T-helper 17 cell (primary cell): ENCODE measurements around the gene TMEM101. TPM values are rescaled to one million over a fixed set of nuclear protein-coding genes. Genes with fewer than 3 reads are reported as not detected.

ENCODE experiments used
- ATAC-seq: fragments of 150-1000 bp; cut with Tn5 transposase; 2 replicates; pipeline ENCODE4 v1.10.0; 2021; ENCODE audit warnings: mild to moderate bottlenecking, moderate library complexity
- DNase-seq, 3 donors: peaks; one replicate each; pipeline versions ENCODE4 v3.0.0 to v3.0.0-alpha.2; 2020 to 2021
- H3K9me3 ChIP-seq: one replicate; pipeline ENCODE4 v1.7.0; 2013; ENCODE audit warnings: low read length, mild to moderate bottlenecking; ENCODE audit not compliant: control insufficient read depth, poor library complexity, severe bottlenecking
- H3K27ac Mint-ChIP-seq: one replicate; pipeline ENCODE4 v1.8.0; 2022; ENCODE audit warnings: mild to moderate bottlenecking, moderate library complexity, mixed read lengths
- H3K27me3 Mint-ChIP-seq: one replicate; pipeline ENCODE4 v1.8.0; 2022; ENCODE audit warnings: mixed read lengths
- H3K36me3 Mint-ChIP-seq: one replicate; pipeline ENCODE4 v1.8.0; 2022; ENCODE audit warnings: low read depth, mixed read lengths
- H3K4me1 Mint-ChIP-seq: one replicate; pipeline ENCODE4 v1.8.0; 2022; ENCODE audit warnings: mild to moderate bottlenecking, mixed read lengths
- H3K4me3 Mint-ChIP-seq: one replicate; pipeline ENCODE4 v1.8.0; 2022; ENCODE audit warnings: mild to moderate bottlenecking, moderate library complexity, mixed read lengths
- total RNA-seq, 4 donors: library from RNA in 2 of 4; stranded (reverse) in 2 of 4; gene quantifications; one replicate each; pipeline ENCODE4 v1.2.3 and lab custom pipeline; 2022 to 2026

TMEM101 gene
- total RNA-seq, 2 donors from 2014 or later, result 10.5 to 11.8 TPM

DNA sequence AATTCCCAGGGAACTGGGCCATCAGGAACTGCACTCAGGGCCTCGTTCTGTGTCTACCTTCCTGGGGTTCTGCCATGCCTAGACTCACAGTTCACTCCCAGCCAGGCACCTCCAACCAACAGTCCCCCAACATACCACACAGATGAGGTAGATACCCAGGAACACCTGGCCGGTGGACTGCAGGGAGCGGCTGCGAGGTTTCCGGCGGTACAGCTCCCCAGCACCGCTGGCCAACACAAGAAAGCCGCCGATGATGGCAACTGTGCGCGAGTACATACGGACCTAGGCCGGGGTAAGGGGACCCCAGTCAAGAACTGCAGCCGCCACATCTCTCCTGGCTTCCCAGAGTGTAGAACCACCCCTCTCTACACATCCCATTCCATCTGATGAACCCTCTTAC is 1.9 kb downstream of the TMEM101 start:
- Mint-ChIP-seq H3K36me3 (peaks cover 8% of the 10 kb centered on the region), H3K27ac (peak overlapping the region; percentile 56), H3K4me1 (peaks cover 14% of the 10 kb centered on the region), H3K27me3 (no peaks in the 10 kb centered on the region), H3K4me3 (peak overlapping the region; percentile 15)
- H3K9me3 ChIP-seq, result no peaks in the 10 kb centered on the region
- DNase-seq (no peak), ATAC-seq (no peak)

DNA sequence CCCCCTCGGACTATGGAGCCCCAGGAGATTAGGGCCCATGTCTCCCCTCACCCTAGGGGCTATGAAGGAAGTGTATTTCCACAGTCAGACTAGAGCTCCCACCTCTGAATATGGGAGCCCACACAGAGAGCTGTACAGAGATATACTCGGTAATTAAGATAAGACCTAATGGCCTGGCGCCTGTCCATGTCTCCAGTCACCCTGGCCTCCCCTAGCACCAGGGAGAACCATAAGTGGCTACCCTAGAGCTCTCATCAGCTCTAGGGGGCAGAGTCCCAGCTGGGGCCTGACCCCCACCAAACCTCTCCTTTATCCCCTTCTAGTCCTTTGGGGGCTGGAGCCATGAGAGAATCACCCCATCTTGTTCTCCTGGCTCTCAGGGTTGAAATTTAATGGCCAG is 2.4 kb downstream of the TMEM101 start:
- H3K4me3 Mint-ChIP-seq, result no peak overlapping the region
- no peak for ATAC-seq

DNA sequence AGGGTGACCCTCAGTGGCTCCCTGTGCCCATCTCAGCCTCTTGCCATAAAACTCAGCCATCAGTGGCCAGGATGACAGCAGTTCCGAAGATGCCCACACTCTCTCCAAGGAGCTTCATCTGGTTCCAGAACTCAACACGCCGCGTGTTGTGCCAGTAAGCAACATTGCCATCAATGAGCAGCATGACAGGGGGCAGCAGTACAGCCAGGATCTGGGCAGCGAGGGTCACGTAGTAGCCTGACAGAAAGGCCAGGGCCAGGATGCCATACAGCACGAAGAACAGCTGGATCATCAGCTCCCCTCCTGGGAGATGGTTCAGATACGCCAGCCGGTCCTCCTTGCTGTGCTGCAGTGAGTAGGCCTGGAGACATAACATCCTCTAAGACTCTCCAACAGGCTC is 2.9 kb downstream of the TMEM101 start:
- no peak for DNase-seq
- H3K4me1 Mint-ChIP-seq, result peaks cover 18% of the 10 kb centered on the region
- H3K4me3 Mint-ChIP-seq, result no peak overlapping the region
- no peak for ATAC-seq
- no peaks in the 10 kb centered on the region for H3K9me3 ChIP-seq
- H3K27me3 Mint-ChIP-seq, result no peaks in the 10 kb centered on the region
- H3K27ac Mint-ChIP-seq, result no peak overlapping the region
- H3K36me3 Mint-ChIP-seq, result peaks cover 8% of the 10 kb centered on the region

More for the DNA sequence above, 2.4 kb downstream of the TMEM101 start:
- H3K9me3 ChIP-seq, result no peaks in the 10 kb centered on the region
- Mint-ChIP-seq H3K27me3 (no peaks in the 10 kb centered on the region), H3K27ac (peak overlapping the region; percentile 56), H3K36me3 (peaks cover 8% of the 10 kb centered on the region), H3K4me1 (peaks cover 17% of the 10 kb centered on the region)
- no peak for DNase-seq

DNA sequence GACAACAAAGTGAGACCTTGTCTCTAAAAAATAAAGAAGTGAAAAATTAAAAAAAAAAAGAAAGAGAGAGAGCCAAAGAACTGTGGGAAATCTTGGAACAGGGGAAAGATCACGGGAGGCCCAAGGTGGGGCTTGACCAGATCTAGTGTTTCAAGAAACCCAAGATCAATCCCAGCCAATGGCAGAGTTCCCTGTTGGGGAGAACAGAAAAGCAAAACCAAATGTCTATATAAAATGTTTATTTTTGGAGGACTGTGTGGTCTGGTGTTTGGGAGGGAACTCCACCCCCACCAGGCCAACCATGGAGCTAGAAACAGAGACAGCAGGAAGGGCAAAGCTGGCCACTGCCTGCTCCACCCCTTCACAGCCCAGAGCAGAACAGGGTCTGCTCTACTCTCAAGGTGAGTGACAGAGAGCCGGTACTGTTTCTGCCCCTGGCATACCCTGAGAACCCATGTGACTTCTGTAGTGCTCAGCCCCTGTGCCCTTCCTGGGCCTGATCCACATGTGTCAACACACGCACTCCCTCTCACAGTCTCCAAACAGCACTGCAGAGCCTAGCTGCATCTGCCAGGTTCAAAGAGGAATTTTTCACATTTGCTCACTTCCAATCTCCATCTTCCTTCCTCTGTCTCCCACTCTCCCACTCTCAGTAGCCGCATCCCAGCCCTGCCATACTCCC is 3.7 kb downstream of the TMEM101 start:
- no peaks in the 10 kb centered on the region for H3K9me3 ChIP-seq
- Mint-ChIP-seq H3K36me3 (peaks cover 8% of the 10 kb centered on the region), H3K4me1 (peaks cover 23% of the 10 kb centered on the region), H3K4me3 (no peak overlapping the region), H3K27ac (peak overlapping the region; percentile 9), H3K27me3 (no peaks in the 10 kb centered on the region)
- ATAC-seq, result no peak
- no peak for DNase-seq

DNA sequence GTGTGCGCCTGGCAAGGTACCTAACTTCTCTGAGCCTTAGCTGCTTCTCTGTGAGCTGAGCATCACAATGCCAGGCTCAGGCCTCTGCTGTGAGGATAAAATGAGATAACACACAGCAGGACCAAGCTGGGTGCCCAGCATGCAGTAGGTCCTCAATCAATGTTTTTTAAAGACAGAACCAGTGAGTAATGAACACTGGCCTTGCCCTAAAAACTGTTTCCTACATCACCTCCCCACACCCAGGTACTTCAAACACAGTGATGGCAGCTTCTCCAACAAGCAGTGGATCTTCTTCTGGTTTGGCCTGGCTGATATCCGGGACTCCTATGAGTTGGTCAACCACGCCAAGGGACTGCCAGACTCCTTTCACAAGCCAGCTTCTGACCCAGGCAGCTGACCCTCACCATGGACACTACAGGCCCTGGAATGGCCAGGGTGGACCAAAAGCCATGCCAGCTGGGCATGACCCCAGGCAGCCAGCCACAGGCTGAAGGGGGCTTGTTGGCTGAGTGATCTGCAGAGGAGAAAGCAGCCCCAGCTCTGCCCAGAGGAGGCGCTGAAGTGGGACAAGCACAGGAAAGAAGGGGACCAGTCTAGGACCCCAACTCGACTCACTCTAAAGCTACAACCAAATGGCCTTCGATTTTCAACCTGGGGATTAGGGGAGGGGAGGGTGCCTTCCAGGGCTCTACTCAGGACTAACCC is 6.4 kb downstream of the TMEM101 start:
- peak overlapping the region; percentile 92 for H3K27ac Mint-ChIP-seq
- ATAC-seq, result no peak
- peaks cover 24% of the 10 kb centered on the region for H3K4me1 Mint-ChIP-seq
- no peak for DNase-seq
- peaks cover 5% of the 10 kb centered on the region for H3K36me3 Mint-ChIP-seq
- no peaks in the 10 kb centered on the region for H3K9me3 ChIP-seq
- H3K4me3 Mint-ChIP-seq, result peak overlapping the region; percentile 94
- no peaks in the 10 kb centered on the region for H3K27me3 Mint-ChIP-seq

DNA sequence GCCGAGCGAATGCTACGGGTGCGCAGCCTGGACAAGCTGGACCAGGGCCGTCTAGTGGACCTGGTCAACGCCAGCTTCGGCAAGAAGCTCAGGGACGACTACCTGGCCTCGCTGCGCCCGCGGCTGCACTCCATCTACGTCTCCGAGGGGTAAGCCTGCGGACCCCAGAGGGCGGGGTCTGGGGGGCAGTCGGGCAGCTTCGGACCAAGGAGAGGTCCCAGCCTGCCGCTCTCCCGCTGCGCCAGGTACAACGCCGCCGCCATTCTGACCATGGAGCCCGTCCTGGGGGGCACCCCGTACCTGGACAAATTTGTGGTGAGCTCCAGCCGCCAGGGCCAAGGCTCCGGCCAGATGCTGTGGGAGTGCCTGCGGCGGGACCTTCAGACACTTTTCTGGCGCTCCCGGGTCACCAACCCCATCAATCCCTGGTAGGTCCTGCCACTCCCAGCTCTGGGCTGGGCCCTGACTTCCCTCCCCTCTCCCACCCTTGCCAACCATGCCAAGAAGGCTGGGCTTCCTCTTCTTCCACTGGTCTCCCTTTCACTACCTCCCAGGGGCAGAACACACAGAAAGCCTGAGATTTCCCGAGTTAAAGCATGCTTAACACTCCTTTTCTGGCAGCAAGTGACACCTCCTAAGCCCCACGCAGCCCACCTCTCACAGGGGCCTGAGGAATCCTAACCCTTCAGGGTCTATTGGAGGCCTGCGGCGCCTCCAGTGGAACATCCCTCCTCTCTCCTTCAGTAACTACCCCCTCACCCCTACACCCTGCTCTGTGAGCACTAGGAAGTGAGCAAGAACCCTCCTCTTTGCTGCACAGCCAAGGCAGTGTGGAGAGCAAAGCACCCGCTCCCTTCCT is 7.2 kb downstream of the TMEM101 start:
- no peak for DNase-seq

DNA sequence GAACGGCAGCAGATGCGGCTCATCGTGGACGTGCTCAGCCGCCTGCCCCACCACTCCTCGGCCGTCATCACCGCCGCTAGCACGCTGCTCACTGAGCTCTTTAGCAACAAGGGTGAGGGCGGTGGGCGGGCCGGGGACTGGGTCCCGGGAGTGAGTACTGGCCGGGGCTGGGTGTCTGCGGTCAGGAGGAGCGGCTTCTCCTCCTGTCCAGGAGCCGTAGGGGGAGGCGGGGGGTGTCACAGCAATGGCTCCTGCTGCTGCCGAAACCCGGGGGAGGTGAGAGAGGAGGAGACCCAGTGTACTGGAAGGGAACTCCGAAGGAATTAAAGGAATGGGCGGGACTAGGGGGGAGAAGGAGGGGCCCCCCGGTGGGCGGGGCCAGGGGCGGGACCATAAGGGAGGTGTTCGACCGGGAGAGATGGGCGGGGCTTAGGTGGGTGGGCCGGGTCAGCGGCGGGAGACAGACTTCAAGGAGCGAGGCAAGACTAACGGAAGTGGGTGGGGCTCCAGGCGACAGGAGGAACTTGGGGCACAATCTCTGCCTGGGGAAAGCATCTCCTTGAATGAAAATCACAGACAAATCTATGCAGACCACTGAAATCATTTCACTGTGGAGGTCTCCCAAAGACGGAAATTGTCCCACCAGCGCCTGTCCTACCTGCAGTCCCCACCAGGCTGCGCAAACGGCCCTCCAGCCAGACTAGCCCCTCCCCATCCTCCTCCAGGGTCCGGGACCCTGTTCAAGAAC is 8.0 kb downstream of the TMEM101 start:
- peak overlapping the region; percentile 94 for H3K4me3 Mint-ChIP-seq
- H3K27ac Mint-ChIP-seq, result peak overlapping the region; percentile 54
- no peaks in the 10 kb centered on the region for H3K27me3 Mint-ChIP-seq
- no peaks in the 10 kb centered on the region for H3K9me3 ChIP-seq
- DNase-seq (peak; percentile 86 to 98 (median 97)), ATAC-seq (peak; percentile 88)
- H3K4me1 Mint-ChIP-seq, result peaks cover 24% of the 10 kb centered on the region
- peaks cover 5% of the 10 kb centered on the region for H3K36me3 Mint-ChIP-seq

More for the DNA sequence above, 7.2 kb downstream of the TMEM101 start:
- H3K4me1 Mint-ChIP-seq, result peaks cover 24% of the 10 kb centered on the region
- ATAC-seq, result no peak
- H3K9me3 ChIP-seq, result no peaks in the 10 kb centered on the region
- peak overlapping the region; percentile 94 for H3K4me3 Mint-ChIP-seq
- H3K36me3 Mint-ChIP-seq, result peaks cover 5% of the 10 kb centered on the region
- peak overlapping the region; percentile 92 for H3K27ac Mint-ChIP-seq
- H3K27me3 Mint-ChIP-seq, result no peaks in the 10 kb centered on the region

DNA sequence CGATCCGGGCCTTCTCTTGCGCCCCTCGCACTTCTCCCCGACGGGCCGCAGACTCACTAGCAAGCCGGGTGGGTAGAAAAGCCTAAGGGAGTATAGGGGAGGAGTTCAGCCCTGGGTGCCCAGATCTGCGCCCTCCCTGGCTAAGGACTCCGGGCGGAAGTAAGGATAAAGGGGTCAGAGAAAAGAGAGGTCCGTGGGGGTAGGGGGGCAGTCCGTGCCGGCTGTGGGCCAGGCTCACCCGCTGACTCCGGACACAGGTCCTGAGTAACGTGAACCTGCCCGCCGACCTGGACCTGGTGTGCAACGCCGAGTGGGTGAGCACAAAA is 8.5 kb downstream of the TMEM101 start:
- H3K9me3 ChIP-seq, result no peaks in the 10 kb centered on the region
- Mint-ChIP-seq H3K4me1 (peaks cover 21% of the 10 kb centered on the region), H3K36me3 (peaks cover 2% of the 10 kb centered on the region), H3K4me3 (peak overlapping the region; percentile 94), H3K27ac (peak overlapping the region; percentile 54), H3K27me3 (no peaks in the 10 kb centered on the region)
- ATAC-seq (peak; percentile 18), DNase-seq (no peak)

DNA sequence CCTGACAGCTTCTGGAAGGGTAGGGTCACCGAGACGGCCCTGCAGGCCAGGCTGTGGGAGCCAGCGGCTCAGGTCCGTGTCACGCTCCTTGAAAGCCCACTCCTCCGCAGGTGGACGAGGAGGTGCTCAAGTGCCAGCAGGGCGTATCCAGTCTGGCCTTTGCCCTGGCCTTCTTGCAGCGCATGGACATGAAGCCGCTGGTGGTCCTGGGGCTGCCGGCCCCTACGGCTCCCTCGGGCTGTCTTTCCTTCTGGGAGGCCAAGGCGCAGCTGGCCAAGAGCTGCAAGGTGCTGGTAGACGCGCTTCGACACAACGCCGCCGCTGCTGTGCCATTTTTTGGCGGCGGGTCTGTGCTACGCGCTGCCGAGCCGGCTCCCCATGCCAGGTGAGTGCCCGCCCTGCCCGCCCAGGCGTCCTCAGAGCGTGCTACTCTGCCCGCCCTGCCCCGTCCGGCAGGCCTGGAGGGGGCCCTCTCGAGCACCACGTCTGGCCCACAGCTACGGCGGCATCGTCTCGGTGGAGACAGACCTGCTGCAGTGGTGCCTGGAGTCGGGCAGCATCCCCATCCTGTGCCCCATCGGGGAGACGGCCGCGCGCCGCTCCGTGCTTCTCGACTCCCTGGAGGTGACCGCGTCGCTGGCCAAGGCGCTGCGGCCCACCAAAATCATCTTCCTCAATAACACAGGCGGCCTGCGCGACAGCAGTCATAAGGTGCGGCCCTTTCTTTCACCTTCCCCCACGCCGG is 9.1 kb downstream of the TMEM101 start:
- H3K9me3 ChIP-seq, result no peaks in the 10 kb centered on the region
- H3K27me3 Mint-ChIP-seq, result no peaks in the 10 kb centered on the region
- H3K4me1 Mint-ChIP-seq, result peaks cover 21% of the 10 kb centered on the region
- DNase-seq (peak in 2 of 3 donors; percentile 28 to 34), ATAC-seq (peak; percentile 18)
- H3K36me3 Mint-ChIP-seq, result peaks cover 2% of the 10 kb centered on the region
- peak overlapping the region; percentile 54 for H3K27ac Mint-ChIP-seq
- H3K4me3 Mint-ChIP-seq, result peak overlapping the region; percentile 94

DNA sequence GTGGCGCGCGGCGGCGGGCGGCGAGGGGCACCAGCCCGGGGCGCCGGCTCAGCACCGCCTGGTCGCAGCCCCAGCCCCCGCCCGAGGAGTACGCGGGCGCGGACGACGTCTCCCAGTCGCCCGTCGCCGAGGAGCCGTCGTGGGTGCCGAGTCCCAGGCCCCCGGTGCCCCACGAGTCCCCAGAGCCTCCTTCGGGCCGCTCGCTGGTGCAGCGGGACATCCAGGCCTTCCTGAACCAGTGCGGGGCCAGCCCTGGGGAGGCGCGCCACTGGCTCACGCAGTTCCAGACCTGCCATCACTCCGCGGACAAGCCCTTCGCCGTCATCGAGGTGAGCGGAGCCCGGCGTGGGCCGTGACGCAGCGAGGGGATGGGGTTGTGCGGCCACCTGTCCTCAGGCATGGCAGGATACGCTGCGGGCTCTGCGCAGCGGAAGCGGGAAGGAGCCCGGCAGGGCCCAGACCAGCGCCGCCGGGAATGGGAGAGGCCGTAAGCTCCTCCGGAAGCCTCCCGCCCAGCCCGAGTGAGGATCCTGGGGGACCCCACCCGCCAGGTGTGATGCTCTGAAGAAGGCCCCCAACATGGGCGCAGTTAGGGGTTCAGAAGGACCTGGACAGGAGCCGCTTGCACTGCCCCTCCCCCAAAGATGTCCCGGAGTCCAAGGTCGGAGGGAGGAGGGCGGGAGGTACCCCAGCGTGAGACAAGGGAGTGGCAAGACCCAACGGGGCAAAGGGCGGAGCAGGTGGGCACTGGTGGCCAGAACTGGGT is 9.8 kb downstream of the TMEM101 start:
- no peaks in the 10 kb centered on the region for H3K9me3 ChIP-seq

DNA sequence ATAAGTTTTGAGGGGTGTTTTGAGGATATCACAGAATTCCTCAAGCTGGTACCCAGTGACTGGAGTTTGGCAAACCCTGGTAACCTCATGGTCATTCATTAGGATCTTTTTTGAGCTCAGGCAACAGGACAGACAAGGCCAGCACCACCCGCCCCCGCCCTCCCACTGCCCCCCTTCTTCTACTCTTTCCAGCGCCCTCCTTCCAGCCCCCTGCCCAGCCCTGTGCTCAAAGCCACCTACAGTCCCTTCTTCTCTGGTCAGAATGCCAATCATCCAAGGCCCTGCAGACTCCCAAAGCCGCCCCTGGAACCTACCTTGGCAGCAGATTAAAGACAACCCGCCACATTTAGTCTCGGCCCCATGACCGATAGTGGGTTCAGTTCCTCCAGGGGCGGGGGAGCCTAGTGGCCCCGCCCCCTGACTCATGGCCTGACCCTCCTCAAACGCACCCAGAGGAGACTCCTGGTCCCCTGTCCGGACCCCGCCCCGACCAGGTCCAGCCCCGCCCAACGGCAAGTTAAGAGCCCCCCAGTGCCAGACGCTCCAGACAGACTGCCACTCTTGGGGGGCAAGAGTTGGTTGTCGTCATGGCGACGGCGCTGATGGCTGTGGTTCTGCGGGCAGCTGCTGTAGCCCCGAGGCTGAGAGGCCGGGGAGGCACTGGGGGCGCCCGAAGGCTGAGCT is 10.5 kb downstream of the TMEM101 start, which contains the start of gene NAGS:
Gene NAGS, plus strand, starts transcription at position 546 of the 684 bp plus-strand sequence. Its CDS starts 42 bp downstream, at position 588.
- no peaks in the 10 kb centered on the region for H3K9me3 ChIP-seq
- Mint-ChIP-seq H3K27me3 (no peaks in the 10 kb centered on the region), H3K36me3 (no peaks in the 10 kb centered on the region), H3K4me3 (peak within 1 kb of the TSS; percentile 94), H3K27ac (no peak within 1 kb of the TSS), H3K4me1 (peaks cover 21% of the 10 kb centered on the region)
- ATAC-seq (no peak), DNase-seq (no peak)

More for the DNA sequence above, 9.8 kb downstream of the TMEM101 start:
- no peaks in the 10 kb centered on the region for H3K36me3 Mint-ChIP-seq
- ATAC-seq, result no peak
- peak overlapping the region; percentile 94 for H3K4me3 Mint-ChIP-seq
- no peak overlapping the region for H3K27ac Mint-ChIP-seq
- DNase-seq, result no peak
- peaks cover 21% of the 10 kb centered on the region for H3K4me1 Mint-ChIP-seq
- no peaks in the 10 kb centered on the region for H3K27me3 Mint-ChIP-seq
